Ovary (tissue), 3 donors: ENCODE results near the gene SLC35B1.

ENCODE experiments used
- EP300 ChIP-seq: sonication (generic); formaldehyde crosslinking; IDR thresholded peaks from one replicate; pipeline ENCODE4 v1.6.1; 2017; ENCODE audit warnings: antibody characterized with exemption
- POLR2A ChIP-seq: fragments of 450-650 bp; IDR thresholded peaks from one replicate; pipeline ENCODE4 v1.6.1; 2017; ENCODE audit warnings: antibody characterized with exemption, mild to moderate bottlenecking, moderate library complexity
- TF ChIP-seq, protein P1 (sequence below), 3 donors: fragments of 450-650 bp in 2 of 3; fragments of 200-600 bp in 1 of 3; IDR thresholded peaks; one replicate each; pipeline versions ENCODE4 v1.5.1 to v1.8.0; 2016 to 2022; ENCODE audit warnings: antibody characterized with exemption in 3 of 3, mild to moderate bottlenecking in 1 of 3
- donor health status: DM: no; HTN: no; CAD: no.

DNA sequence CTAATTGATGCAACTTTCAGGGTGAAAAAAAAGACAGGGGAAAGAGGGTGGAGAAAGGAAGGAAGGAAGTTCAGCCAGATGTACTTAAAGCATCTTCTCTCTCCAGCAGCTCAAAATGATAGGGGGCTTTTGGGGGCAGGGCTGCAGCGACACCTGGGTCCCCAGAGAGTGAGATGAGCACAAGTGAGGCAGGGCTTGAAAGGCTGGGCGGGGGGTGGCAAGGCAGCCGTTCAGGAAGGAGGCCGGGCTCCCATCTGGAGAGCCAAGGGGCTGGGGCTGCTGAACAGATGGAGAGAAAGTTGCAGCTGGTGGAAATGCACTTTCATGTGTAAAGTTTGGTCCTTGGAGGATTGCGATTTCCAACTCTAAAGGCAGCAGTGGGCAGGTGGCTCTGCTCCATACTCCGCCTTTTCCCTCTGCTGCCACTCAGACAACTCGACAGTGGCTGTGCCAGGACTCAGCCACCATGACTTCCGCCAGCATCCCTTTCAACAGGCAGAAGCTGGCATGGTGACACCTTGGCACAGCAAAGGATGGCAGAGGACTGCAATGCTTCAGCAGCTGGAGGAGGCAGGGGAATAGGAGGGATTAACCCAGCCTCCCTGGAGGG lies 7.7 kb downstream of the SLC35B1 start:
- TF ChIP-seq, protein P1, sequence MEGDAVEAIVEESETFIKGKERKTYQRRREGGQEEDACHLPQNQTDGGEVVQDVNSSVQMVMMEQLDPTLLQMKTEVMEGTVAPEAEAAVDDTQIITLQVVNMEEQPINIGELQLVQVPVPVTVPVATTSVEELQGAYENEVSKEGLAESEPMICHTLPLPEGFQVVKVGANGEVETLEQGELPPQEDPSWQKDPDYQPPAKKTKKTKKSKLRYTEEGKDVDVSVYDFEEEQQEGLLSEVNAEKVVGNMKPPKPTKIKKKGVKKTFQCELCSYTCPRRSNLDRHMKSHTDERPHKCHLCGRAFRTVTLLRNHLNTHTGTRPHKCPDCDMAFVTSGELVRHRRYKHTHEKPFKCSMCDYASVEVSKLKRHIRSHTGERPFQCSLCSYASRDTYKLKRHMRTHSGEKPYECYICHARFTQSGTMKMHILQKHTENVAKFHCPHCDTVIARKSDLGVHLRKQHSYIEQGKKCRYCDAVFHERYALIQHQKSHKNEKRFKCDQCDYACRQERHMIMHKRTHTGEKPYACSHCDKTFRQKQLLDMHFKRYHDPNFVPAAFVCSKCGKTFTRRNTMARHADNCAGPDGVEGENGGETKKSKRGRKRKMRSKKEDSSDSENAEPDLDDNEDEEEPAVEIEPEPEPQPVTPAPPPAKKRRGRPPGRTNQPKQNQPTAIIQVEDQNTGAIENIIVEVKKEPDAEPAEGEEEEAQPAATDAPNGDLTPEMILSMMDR (IDR thresholded peaks at IDR 0.05), result no peak
- no peak for TF ChIP-seq POLR2A
- no peak for TF ChIP-seq EP300
